Measurements from ENCODE around the gene LY6G5C. TPM values are rescaled to one million over a fixed set of nuclear protein-coding genes. Genes with fewer than 3 reads are reported as not detected.

The LY6G5C gene
- total and polyA plus RNA-seq, 2 of the 13 experiments (the other 11 are each of a cell fraction or from before 2014, with no cell fraction given): 0.33 to 0.55 TPM

- TF ChIP-seq TAF15 (IDR thresholded peaks at IDR 0.05; ENCODE audit: low read depth, low read length, poor library complexity, severe bottlenecking) (peak; percentile 95), ZNF792 (CRISPR knock-in tag; IDR thresholded peaks at IDR 0.05) (peak; percentile 75), EEA1 (CRISPR knock-in tag; IDR thresholded peaks at IDR 0.05; ENCODE audit: borderline replicate concordance) (no peak; the same call in 1 of the 2 replicates), ZNF101 (CRISPR knock-in tag; IDR thresholded peaks at IDR 0.05; ENCODE audit: borderline replicate concordance, low read depth) (0 out of 2 replicates have a peak, but pooled peaks have one; percentile 18), ZBTB10 (CRISPR knock-in tag; IDR thresholded peaks at IDR 0.05; ENCODE audit: borderline replicate concordance) (peak; percentile 92), HIC2 (CRISPR knock-in tag; IDR thresholded peaks at IDR 0.05; ENCODE audit: low read depth) (no peak), JUNB (CRISPR knock-in tag; IDR thresholded peaks at IDR 0.05; ENCODE audit: borderline replicate concordance) (no peak), SNRNP70 (IDR thresholded peaks at IDR 0.05; ENCODE audit: low read depth, low read length) (no peak), HNF1A (IDR thresholded peaks at IDR 0.05; ENCODE audit: low read depth) (no peak), HNF1A (CRISPR knock-in tag; IDR thresholded peaks at IDR 0.05; ENCODE audit: borderline replicate concordance) (peak; percentile 67; the same call in 1 of the 2 replicates), CBX2 (IDR thresholded peaks at IDR 0.05; ENCODE audit: low read depth, low read length) (no peak), CBX2 (CRISPR knock-in tag; IDR thresholded peaks at IDR 0.05; ENCODE audit: low read depth) (no peak), ZNF569 (CRISPR knock-in tag; IDR thresholded peaks at IDR 0.05; ENCODE audit: borderline replicate concordance) (no peak), HOXA5 (CRISPR knock-in tag; IDR thresholded peaks at IDR 0.05) (peak; percentile 94), HHEX (CRISPR knock-in tag; IDR thresholded peaks at IDR 0.05) (no peak), RFXANK (CRISPR knock-in tag; IDR thresholded peaks at IDR 0.05) (no peak), PITX1 (CRISPR knock-in tag; IDR thresholded peaks at IDR 0.05) (no peak)
These were observed 20.2 kb downstream of the LY6G5C start, which contains the start of gene C6orf47 (continued) for GRCh38 chr6:31660381-31661261.
